HUES48 (cell line): ENCODE data around the gene LRRC18.

Experiments
- H3K27ac ChIP-seq: one replicate; pipeline ENCODE4 v1.7.0; 2013; ENCODE audit warnings: low read depth, low read length, inconsistent platforms
- H3K27me3 ChIP-seq: 2 replicates; pipeline ENCODE4 v1.6.1; 2013; ENCODE audit warnings: mild to moderate bottlenecking, low read length; ENCODE audit not compliant: control insufficient read depth, insufficient read depth
- H3K36me3 ChIP-seq: 2 replicates; pipeline ENCODE4 v1.6.1; 2013; ENCODE audit warnings: low read length; ENCODE audit not compliant: control insufficient read depth, insufficient read depth
- H3K4me1 ChIP-seq: 2 replicates; pipeline ENCODE4 v1.6.1; 2013; ENCODE audit warnings: mild to moderate bottlenecking, low read length; ENCODE audit not compliant: control insufficient read depth, insufficient read depth
- H3K4me3 ChIP-seq: 2 replicates; pipeline ENCODE4 v1.5.1; 2013; ENCODE audit warnings: mild to moderate bottlenecking, low read depth, low read length
- H3K9ac ChIP-seq: 2 replicates; pipeline ENCODE4 v1.6.1; 2013; ENCODE audit warnings: mild to moderate bottlenecking, low read depth, low read length, moderate library complexity
- H3K9me3 ChIP-seq: 2 replicates; pipeline ENCODE4 v1.6.1; 2013; ENCODE audit warnings: low read length; ENCODE audit not compliant: control insufficient read depth, insufficient read depth

LRRC18 gene

GRCh38 chr10:48879451-48879850, 60.2 kb downstream of the LRRC18 start:
- H3K27me3 ChIP-seq = no peaks in the 10 kb centered on the region
- H3K9me3 ChIP-seq = no peaks in the 10 kb centered on the region
- no peaks in the 10 kb centered on the region for H3K36me3 ChIP-seq

GRCh38 chr10:48878091-48878490, 61.5 kb downstream of the LRRC18 start:
- H3K36me3 ChIP-seq = no peaks in the 10 kb centered on the region
- H3K4me1 ChIP-seq = peaks cover 5% of the 10 kb centered on the region

More at GRCh38 chr10:48879451-48879850, 60.2 kb downstream of the LRRC18 start:
- no peak overlapping the region for H3K4me3 ChIP-seq
- no peak overlapping the region for H3K9ac ChIP-seq
- H3K4me1 ChIP-seq = peaks cover 5% of the 10 kb centered on the region
- no peak overlapping the region for H3K27ac ChIP-seq

DNA sequence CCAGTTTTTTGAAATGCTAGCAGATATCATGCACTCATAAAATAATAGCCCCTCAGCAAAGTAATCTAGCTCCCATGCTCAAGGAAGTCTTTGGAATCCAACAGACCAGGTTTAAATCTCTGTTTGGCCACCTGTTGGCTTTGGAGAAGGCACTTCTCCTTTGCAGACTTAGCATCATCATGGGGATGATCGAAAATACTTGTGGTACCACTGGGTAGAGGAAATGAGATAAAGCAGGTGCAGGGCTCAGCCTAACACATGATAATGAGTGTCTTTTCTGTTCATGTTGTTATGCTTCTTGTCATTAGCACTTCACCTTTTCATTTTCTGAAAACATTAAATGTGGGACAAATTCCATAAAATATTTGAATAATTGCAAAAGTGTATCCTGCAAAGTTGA, 67.4 kb downstream of the LRRC18 start:
- H3K4me1 ChIP-seq = no peaks in the 10 kb centered on the region
- H3K27ac ChIP-seq = no peak overlapping the region
- H3K9me3 ChIP-seq = no peaks in the 10 kb centered on the region
- H3K9ac ChIP-seq = no peak overlapping the region
- no peak overlapping the region for H3K4me3 ChIP-seq
- no peaks in the 10 kb centered on the region for H3K36me3 ChIP-seq
- H3K27me3 ChIP-seq = no peaks in the 10 kb centered on the region

More at GRCh38 chr10:48878091-48878490, 61.5 kb downstream of the LRRC18 start:
- Histone ChIP-seq H3K9ac (no peak overlapping the region), H3K4me3 (no peak overlapping the region), H3K27ac (no peak overlapping the region), H3K9me3 (no peaks in the 10 kb centered on the region), H3K27me3 (no peaks in the 10 kb centered on the region)
